ENCODE measurements around the gene SLC45A2.
"Not testable (repeated sequence)": the region's sequence is repeated elsewhere in the genome, so short reads cannot be mapped to it uniquely, and the experiment has no call there.

Gene SLC45A2, protein sequence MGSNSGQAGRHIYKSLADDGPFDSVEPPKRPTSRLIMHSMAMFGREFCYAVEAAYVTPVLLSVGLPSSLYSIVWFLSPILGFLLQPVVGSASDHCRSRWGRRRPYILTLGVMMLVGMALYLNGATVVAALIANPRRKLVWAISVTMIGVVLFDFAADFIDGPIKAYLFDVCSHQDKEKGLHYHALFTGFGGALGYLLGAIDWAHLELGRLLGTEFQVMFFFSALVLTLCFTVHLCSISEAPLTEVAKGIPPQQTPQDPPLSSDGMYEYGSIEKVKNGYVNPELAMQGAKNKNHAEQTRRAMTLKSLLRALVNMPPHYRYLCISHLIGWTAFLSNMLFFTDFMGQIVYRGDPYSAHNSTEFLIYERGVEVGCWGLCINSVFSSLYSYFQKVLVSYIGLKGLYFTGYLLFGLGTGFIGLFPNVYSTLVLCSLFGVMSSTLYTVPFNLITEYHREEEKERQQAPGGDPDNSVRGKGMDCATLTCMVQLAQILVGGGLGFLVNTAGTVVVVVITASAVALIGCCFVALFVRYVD

DNA sequence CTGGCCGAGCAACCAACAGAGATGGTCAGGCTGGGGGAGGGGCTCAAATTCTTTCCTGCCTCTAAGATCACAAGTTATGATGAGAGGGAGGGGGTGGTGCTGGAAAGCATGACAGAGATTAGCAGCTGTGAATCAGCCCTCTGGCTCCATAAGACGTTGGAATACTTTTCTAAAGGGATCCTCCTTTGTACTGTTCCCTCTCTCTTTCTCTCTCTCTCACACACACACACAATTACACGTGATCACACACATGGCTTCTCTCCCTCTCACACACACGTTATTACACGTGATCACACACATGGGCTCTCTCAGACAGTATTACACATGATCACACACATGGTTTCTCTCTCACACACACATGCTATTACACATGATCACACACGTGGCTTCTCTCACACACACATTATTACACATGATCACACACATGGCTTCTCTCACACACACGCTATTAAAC, at the start of gene SLC45A2:
Gene SLC45A2, minus strand, starts transcription at position 23 of the 454 bp plus-strand sequence. CDS start 110 bp downstream, outside the sequence.
- Histone ChIP-seq H3K79me2 (ENCODE audit: insufficient read depth, low read depth) (no peaks in the 10 kb centered on the region), H2AFZ (ENCODE audit: low read depth) (no peak within 1 kb of the TSS), H3K27me3 (ENCODE audit: insufficient read depth, low read depth) (no peaks in the 10 kb centered on the region), H3K4me1 (ENCODE audit: low read depth, poor library complexity, severe bottlenecking) (no peaks in the 10 kb centered on the region), H4K20me1 (ENCODE audit: insufficient read depth) (no peaks in the 10 kb centered on the region), H3K4me3 (IDR thresholded peaks at IDR 0.05; ENCODE audit: insufficient read depth, low read depth, low read length) (no peak within 1 kb of the TSS), H3K27ac (no peak within 1 kb of the TSS), H3K9ac (no peak within 1 kb of the TSS), H3K4me2 (no peak within 1 kb of the TSS), H3K36me3 (ENCODE audit: insufficient read depth) (no peaks in the 10 kb centered on the region)
- no peak for TF ChIP-seq CTCF (conservative IDR thresholded peaks at IDR 0.05; ENCODE audit: low read depth, low read length)

DNA sequence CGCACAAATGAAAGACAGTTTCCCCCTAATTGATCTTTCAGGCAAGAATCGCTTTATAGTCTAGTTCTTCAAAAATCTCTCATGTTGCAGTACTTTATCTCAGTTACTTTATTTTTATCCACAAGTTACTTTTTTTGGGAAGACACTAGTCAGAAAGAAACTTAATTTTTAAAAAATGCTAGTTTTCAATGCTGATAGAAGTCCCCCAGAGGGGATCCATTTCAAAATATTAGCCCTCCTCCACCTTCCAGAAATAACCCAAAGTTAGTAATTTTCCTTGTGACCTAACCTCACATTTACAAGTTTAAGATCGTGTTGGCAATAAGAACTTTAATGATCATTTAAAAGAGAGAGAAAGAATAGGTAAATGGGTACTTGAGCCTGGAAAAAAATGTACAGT, 47.5 kb upstream of the SLC45A2 start:
- no peak for TF ChIP-seq CTCF (conservative IDR thresholded peaks at IDR 0.05; ENCODE audit: low read depth, low read length)
- Histone ChIP-seq H3K4me1 (ENCODE audit: low read depth, poor library complexity, severe bottlenecking) (no peaks in the 10 kb centered on the region), H4K20me1 (ENCODE audit: insufficient read depth) (no peaks in the 10 kb centered on the region), H3K27me3 (ENCODE audit: insufficient read depth, low read depth) (no peaks in the 10 kb centered on the region), H2AFZ (ENCODE audit: low read depth) (no peak overlapping the region), H3K27ac (no peak overlapping the region), H3K79me2 (ENCODE audit: insufficient read depth, low read depth) (no peaks in the 10 kb centered on the region), H3K4me3 (IDR thresholded peaks at IDR 0.05; ENCODE audit: insufficient read depth, low read depth, low read length) (no peak overlapping the region), H3K36me3 (ENCODE audit: insufficient read depth) (no peaks in the 10 kb centered on the region), H3K4me2 (no peak overlapping the region), H3K9ac (no peak overlapping the region)

DNA sequence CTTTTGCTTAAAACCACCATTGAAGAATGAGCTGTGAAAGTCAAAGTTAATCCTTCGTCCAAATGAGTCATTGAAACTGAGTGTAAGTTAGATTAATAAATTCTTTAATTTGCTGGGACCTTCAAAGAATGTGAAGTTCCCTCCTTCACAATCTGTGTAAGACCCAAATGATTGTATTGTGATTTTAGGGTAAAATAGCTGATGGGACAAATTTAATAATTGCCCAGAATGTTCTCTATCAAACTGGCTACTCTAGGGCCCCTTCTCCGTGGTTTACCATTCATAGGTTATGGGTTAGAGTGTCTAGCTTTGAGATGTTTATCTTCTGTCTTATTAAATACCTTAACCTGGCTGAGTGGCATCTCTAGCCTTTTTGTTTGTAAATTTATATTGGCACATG, 46.6 kb upstream of the SLC45A2 start:
- Histone ChIP-seq H3K36me3 (ENCODE audit: insufficient read depth) (no peaks in the 10 kb centered on the region), H3K9ac (no peak overlapping the region), H3K27me3 (ENCODE audit: insufficient read depth, low read depth) (no peaks in the 10 kb centered on the region), H3K4me1 (ENCODE audit: low read depth, poor library complexity, severe bottlenecking) (no peaks in the 10 kb centered on the region), H4K20me1 (ENCODE audit: insufficient read depth) (no peaks in the 10 kb centered on the region), H2AFZ (ENCODE audit: low read depth) (no peak overlapping the region), H3K79me2 (ENCODE audit: insufficient read depth, low read depth) (no peaks in the 10 kb centered on the region), H3K4me2 (no peak overlapping the region), H3K27ac (no peak overlapping the region), H3K4me3 (IDR thresholded peaks at IDR 0.05; ENCODE audit: insufficient read depth, low read depth, low read length) (no peak overlapping the region)
- TF ChIP-seq CTCF (conservative IDR thresholded peaks at IDR 0.05; ENCODE audit: low read depth, low read length): no peak

- H3K36me3 ChIP-seq (ENCODE audit: insufficient read depth); H3K27ac ChIP-seq; H4K20me1 ChIP-seq (ENCODE audit: insufficient read depth); H3K27me3 ChIP-seq (ENCODE audit: insufficient read depth, low read depth); H3K9ac ChIP-seq; H3K79me2 ChIP-seq (ENCODE audit: insufficient read depth, low read depth); H3K4me3 ChIP-seq (IDR thresholded peaks at IDR 0.05; ENCODE audit: insufficient read depth, low read depth, low read length); H2AFZ ChIP-seq (ENCODE audit: low read depth); H3K4me2 ChIP-seq; H3K4me1 ChIP-seq (ENCODE audit: low read depth, poor library complexity, severe bottlenecking): not testable (repeated sequence)
Observed at GRCh38 chr5:34030585-34030984, 46.1 kb upstream of the SLC45A2 start.

DNA sequence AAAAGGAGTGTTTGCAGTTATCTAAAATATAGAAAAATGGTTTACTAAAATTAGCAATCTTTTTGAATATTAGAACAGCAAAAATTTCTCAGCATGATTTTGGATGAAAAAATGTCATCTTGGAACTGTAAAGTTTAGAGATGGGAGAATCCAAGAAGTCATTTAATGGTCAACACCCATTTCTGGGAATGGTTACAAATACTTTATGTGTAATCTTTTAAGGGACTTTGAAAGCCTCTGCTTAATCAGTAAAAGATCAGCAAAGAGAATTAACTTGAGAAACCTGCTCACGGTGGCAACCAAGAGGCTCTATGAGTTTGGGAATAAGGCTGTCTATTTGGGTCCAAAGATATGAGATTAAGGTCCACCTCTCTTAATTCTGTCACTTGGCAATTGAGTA, 45.6 kb upstream of the SLC45A2 start:
- Histone ChIP-seq H3K27ac (no peak overlapping the region), H3K4me3 (IDR thresholded peaks at IDR 0.05; ENCODE audit: insufficient read depth, low read depth, low read length) (no peak overlapping the region), H3K36me3 (ENCODE audit: insufficient read depth) (no peaks in the 10 kb centered on the region), H3K4me1 (ENCODE audit: low read depth, poor library complexity, severe bottlenecking) (no peaks in the 10 kb centered on the region), H4K20me1 (ENCODE audit: insufficient read depth) (no peaks in the 10 kb centered on the region), H3K4me2 (no peak overlapping the region), H3K79me2 (ENCODE audit: insufficient read depth, low read depth) (no peaks in the 10 kb centered on the region), H3K9ac (no peak overlapping the region), H3K27me3 (ENCODE audit: insufficient read depth, low read depth) (no peaks in the 10 kb centered on the region), H2AFZ (ENCODE audit: low read depth) (no peak overlapping the region)
- TF ChIP-seq CTCF (conservative IDR thresholded peaks at IDR 0.05; ENCODE audit: low read depth, low read length): no peak

Measured in KMS-11 (cell line).